SK-N-SH treated with all-trans-retinoic acid at 6 μM for 48 hours (cell line): Measurements from ENCODE around the gene CHAC2.
"Not testable (repeated sequence)": the region's sequence is repeated elsewhere in the genome, so short reads cannot be mapped to it uniquely, and the experiment has no call there.

Experiments
- ARNTL ChIP-seq: fragments of 450-650 bp; formaldehyde crosslinking; IDR thresholded peaks from 2 replicates; pipeline ENCODE4 v1.5.0; 2020; ENCODE audit warnings: low read depth, mild to moderate bottlenecking, moderate library complexity, borderline replicate concordance
- BACH2 ChIP-seq: fragments of 250-450 bp; sonication (Bioruptor Pico); IDR thresholded peaks from 2 replicates; pipeline ENCODE4 v1.9.0; 2021; ENCODE audit warnings: mild to moderate bottlenecking, borderline replicate concordance
- CREB5 ChIP-seq: fragments of 250-450 bp; sonication (Bioruptor Pico); IDR thresholded peaks from 2 replicates; pipeline ENCODE4 v1.5.1; 2020; ENCODE audit warnings: low read depth, mild to moderate bottlenecking, moderate library complexity
- CSDC2 ChIP-seq: fragments of 250-450 bp; sonication (Bioruptor Pico); IDR thresholded peaks from 2 replicates; pipeline ENCODE4 v1.5.0; 2020; ENCODE audit warnings: mild to moderate bottlenecking, moderate library complexity
- CSRNP3 ChIP-seq: fragments of 250-450 bp; sonication (Bioruptor Pico); IDR thresholded peaks from 2 replicates; pipeline ENCODE4 v1.5.1; 2021; ENCODE audit warnings: mild to moderate bottlenecking, moderate library complexity
- ESRRG ChIP-seq: fragments of 250-450 bp; sonication (Bioruptor Pico); IDR thresholded peaks from 2 replicates; pipeline ENCODE4 v1.6.1; 2021; ENCODE audit warnings: mild to moderate bottlenecking
- OSR1 ChIP-seq: fragments of 250-450 bp; sonication (Bioruptor Pico); IDR thresholded peaks from 2 replicates; pipeline ENCODE4 v1.8.0; 2022; ENCODE audit warnings: moderate library complexity, mild to moderate bottlenecking, inconsistent platforms
- PATZ1 ChIP-seq: fragments of 250-450 bp; sonication (Bioruptor Pico); IDR thresholded peaks from 2 replicates; pipeline ENCODE4 v1.8.0; 2020; ENCODE audit warnings: mild to moderate bottlenecking, moderate library complexity, borderline replicate concordance
- PPARA ChIP-seq: fragments of 250-450 bp; sonication (Bioruptor Pico); IDR thresholded peaks from 2 replicates; pipeline ENCODE4 v1.5.0; 2020; ENCODE audit warnings: mild to moderate bottlenecking, borderline replicate concordance
- RARB ChIP-seq: fragments of 250-450 bp; sonication (Bioruptor Pico); IDR thresholded peaks from 2 replicates; pipeline ENCODE4 v1.8.0; 2021; ENCODE audit warnings: mild to moderate bottlenecking, moderate library complexity
- SNAI2 ChIP-seq: fragments of 250-450 bp; sonication (Bioruptor Pico); IDR thresholded peaks from 2 replicates; pipeline ENCODE4 v1.5.0; 2020; ENCODE audit warnings: mild to moderate bottlenecking, moderate library complexity
- ZC3H10 ChIP-seq: fragments of 250-450 bp; sonication (Bioruptor Pico); IDR thresholded peaks from 2 replicates; pipeline ENCODE4 v1.5.1; 2021; ENCODE audit warnings: mild to moderate bottlenecking, moderate library complexity
- ZFP30 ChIP-seq: fragments of 450-650 bp; formaldehyde crosslinking; IDR thresholded peaks from 2 replicates; pipeline ENCODE4 v1.5.0; 2022; ENCODE audit warnings: mild to moderate bottlenecking, moderate library complexity
- ZNF565 ChIP-seq: fragments of 450-650 bp; formaldehyde crosslinking; conservative IDR thresholded peaks from 2 replicates; pipeline ENCODE4 v1.5.0; 2020; ENCODE audit warnings: low read depth, mild to moderate bottlenecking, moderate library complexity

GRCh38 chr2:53757206-53757605 is 10.4 kb upstream of the CHAC2 start:
- TF ChIP-seq RARB; OSR1 (CRISPR knock-in tag); CREB5 (CRISPR knock-in tag); PPARA (CRISPR knock-in tag); PATZ1 (CRISPR knock-in tag); ARNTL; ZFP30 (CRISPR knock-in tag); SNAI2; ESRRG (CRISPR knock-in tag); CSRNP3 (CRISPR knock-in tag); ZNF565; BACH2 (CRISPR knock-in tag); CSDC2 (CRISPR knock-in tag); ZC3H10 (CRISPR knock-in tag): not testable (repeated sequence)
